HG03439 (cell line): ENCODE results near the gene MST1R.
"Not testable (repeated sequence)": the region's sequence is repeated elsewhere in the genome, so short reads cannot be mapped to it uniquely, and the experiment has no call there.

Experiments
- ATAC-seq: cut with Tn5 transposase; IDR thresholded peaks from one replicate; pipeline ENCODE4 v1.9.1; 2021; ENCODE audit warnings: mild to moderate bottlenecking, moderate library complexity; ENCODE audit not compliant: unreplicated experiment

The MST1R gene

DNA sequence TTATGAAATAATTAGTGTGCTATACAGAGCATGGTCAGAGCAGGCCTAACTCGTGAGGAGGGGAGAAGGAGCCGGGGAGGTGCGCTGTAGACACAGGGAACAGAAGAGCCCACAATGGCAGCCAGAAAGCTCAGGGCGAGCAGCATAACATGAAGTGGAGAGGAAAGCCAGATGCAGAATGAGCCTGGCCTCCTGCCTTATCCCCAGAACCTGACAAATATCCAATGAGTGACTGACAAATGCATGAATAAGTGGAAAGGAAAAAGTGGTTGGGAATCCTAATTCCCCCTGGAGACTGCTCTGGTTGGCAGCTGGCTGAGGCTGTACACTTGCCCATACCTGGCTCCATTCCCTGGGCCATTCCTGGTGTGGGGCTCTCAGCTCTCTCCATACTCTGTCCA lies 9.2 kb upstream of the MST1R start:
- ATAC-seq, result no peak

DNA sequence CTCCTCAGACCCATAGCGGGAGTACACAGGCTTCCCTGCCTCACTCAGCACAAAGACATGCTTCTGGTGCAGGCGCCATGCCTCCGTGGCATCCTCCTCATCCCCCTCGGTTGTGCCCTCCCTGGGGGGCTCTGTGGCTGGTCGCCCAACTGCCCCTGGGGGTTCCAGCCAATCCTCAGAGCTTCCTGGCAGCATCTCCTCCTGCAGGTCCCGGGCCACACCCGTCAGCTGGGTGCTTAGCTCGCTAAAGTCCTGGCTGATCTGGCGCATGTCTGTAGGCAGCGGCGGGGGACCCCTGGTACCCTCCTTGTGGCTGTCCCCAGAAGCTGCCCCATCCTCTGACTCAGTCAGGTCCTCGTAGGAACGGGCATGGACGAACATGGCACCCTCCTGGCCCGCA lies 7.9 kb upstream of the MST1R start:
- no peak for ATAC-seq

GRCh38 chr3:49911124-49911420 lies 7.4 kb upstream of the MST1R start:
- ATAC-seq, result no peak

DNA sequence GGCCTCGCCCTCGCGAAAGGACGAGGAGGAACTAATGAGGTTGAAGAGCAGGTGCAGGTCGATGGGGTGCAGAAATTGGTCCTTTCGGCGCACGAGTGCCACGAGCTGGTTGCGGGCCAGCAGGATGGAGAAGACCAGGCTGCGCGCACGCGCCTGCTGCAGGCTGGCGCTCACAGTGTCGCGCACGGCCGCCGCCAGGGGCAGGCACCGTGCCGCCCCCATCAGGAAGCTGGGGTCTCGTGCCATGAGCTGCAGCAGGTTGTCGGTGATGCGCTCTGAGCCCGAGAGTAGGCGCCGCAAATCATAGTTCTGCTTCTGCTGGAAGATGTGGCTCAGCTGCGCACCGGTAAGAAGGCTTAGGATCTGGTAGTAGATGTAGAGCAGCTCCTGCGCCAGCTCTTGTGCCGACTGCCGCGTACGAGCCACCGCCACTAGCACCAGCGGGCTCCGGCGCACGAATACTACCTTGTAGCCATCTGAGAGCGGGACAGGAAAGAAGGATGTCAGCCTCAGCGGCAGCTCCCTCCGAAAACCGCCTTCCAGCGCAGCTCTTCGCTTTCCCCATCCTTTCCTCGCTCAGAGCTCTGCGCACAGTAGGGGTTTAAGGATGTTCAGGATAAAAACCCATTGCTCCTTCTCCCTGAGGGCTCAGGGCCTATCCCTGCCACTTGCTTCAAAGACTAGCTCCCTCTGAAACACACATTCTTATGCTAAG lies 6.9 kb upstream of the MST1R start:
- ATAC-seq, result no peak

- ATAC-seq, result no peak
These were observed 4.9 kb upstream of the MST1R start for GRCh38 chr3:49908373-49909199.

DNA sequence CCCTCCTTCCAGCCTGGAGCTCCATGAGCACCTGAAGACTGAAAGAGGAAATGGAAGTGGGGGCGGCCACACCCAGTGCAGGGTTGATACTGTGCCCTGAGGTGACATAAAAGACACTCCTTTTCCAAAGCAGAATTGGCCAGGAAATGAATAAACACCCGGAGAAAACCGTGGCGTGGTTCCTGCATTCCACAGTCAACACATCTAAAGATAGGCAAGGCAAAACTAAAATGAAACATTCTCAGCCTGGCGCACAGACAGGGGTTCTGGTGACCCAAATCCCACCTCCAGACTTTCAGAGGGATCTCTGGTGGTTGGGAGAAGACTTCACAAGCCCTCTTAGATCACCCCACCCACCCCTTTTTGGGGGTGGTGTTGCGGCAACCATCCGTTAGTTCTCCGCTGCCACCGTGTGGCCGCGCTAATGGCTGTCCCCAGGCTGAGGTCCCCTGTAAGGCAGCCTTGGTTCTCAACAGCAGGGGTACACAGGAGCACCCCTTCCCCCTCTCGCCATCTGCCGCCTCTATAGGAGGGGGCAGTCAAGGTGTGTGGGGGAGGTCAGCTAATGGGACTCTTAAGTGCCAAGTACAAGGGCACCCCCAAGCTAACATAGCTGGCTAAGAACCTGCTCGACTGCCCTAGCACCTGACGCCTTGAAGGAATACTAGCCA lies 2.5 kb upstream of the MST1R start:
- no peak for ATAC-seq

- ATAC-seq, result not testable (repeated sequence)
These were observed 775 bp upstream of the MST1R start for GRCh38 chr3:49904448-49904847.

GRCh38 chr3:49902511-49903345 lies 945 bp downstream of the MST1R start:
- ATAC-seq, result no peak

DNA sequence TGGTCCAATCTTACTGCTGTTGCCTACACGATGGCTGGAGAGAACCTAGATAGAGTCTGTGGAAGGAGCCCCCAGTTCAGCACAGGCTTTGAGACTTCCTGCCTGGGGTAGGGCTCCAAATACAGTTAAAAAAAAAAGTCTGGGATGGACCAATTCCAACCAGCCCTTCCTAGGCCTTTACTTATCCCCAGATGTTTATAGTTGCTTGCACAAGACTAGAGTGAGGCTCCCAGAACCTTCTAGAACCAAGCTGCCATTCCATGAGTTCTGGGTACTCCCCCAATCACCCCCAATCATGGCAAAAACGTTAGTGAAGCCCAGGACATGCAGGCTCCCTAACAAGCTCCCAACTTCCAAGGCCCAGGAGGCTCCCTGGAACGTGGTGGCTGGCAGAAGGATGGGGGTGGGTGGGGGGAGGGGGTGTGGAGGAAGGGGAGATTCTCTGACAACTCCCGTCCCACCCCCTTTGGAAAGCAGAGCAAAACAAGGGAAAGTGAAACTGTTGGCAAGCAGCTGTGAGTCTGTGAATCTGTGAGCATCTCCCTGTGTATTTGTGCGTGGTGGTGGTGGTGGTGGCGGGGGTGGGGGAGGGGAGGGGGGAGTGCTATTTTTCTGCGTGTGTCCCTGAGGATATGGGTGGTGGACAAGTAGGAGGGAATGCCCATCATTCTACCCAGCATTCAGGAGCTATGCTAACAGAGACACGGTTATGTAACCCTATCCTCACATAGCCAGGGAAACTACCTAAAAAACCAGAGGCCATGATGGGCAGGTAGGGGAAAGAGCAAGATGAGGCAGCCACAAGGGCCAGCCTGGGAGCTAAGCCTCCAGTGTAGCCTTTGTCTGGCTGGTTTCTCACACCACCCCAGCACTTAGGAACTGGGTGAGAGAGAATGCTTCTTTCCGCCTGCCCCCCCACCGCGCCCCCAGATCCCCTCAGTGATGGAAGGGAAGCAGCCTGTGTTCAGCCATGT lies 2.0 kb downstream of the MST1R start:
- no peak for ATAC-seq

GRCh38 chr3:49900491-49901153 lies 3.1 kb downstream of the MST1R start:
- no peak for ATAC-seq

DNA sequence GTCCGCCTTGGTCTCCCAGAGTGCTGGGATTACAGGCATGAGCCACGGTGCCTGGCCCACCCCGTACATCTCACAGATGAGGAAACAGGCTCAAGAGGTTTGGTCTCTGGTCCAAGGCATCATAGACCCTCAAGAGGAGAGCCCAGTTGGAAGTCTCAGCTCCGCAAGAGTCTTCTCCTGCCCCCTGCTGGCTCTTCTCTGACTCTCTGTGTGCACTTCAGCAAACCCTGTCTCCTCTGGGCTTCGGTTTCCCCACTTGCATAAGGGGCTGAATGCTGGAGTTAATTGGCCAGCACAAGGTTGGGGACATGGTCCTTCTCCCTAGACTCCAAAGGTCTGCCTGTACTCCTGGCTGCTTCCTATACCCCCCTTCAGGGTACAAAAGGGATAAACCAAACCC lies 3.9 kb downstream of the MST1R start:
- ATAC-seq, result no peak

- no peak for ATAC-seq
These were observed 4.7 kb downstream of the MST1R start for GRCh38 chr3:49898991-49899390.

DNA sequence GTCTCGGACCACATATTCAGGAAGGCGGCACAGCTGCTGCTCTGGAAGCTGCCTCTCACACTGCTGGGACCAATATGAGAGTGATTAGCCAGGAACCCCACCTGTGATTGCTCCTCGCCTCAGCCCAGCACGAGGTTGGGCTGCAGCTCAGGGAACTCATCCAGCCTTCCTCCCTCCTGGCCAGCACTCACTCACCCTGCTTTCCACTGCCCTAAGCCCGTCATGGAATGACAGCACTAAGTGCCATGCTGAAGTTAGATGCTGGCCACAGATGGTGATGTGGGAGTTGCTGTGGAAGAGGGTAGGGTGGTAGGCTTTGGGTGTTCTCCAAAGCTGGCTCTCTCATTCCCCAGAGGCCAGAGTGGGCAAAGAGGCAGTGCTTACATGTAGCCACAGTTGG lies 7.3 kb downstream of the MST1R start:
- no peak for ATAC-seq

- no peak for ATAC-seq
These were observed 7.9 kb downstream of the MST1R start for GRCh38 chr3:49895791-49896190.

DNA sequence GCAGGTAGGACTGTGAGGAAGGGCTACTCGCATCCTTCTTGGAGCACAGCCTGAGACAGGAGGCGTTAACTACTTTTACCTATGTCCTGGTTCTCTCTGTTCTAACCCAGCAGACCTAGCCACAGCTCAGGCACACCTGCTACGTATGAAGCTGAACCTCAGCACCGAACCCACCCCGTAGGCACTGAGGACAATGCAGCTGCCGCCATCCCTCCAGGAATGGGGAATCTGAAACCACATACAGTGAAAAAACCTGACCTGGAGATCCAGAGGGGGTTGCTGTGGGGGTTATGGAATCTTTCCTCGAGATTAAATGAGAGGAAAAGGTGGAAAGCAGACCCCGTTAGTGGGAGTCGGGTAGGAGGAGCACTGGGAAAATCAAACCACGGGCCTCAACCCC lies 14.4 kb downstream of the MST1R start:
- ATAC-seq, result no peak

- ATAC-seq, result no peak
These were observed 16.8 kb downstream of the MST1R start for GRCh38 chr3:49886922-49887265.

DNA sequence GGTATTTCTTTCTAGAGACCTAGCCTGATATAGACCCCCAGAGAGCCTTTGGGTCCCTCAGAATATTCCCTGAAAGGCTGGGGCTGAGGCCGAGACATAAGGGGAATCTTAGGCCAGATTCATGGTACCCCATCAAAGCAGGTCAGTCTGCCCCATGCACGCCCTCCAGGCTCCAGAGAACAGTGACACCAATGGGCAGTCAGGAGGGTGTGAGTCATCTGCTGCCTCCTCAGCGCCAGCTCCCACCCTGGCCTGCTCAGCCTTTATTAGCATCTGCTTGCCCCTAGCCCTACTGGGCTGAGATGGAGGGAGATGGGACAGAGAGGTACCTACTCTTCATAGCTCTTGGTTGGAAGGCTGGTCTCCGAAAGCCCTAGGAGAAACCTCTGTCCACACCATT lies 19.7 kb downstream of the MST1R start:
- ATAC-seq, result no peak

DNA sequence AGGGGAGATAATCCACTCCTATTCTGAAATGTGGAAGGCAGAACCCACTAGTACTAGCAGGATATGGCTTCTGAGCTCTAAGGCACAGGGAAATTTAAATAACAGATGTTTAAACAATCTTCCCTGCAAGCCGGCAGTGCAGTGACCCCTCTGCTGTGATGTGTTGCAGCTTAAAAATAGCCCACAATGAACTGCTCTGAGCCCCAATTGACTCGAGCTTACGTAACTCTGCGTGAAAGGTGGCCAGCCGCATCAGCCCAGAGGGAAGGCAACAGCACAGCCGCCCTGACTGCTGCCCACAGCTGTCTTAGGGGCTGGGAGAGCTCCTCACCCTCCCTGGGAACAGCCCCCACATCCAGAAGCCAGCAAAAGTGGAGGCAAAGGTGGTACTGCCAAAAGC lies 21.5 kb downstream of the MST1R start:
- no peak for ATAC-seq

DNA sequence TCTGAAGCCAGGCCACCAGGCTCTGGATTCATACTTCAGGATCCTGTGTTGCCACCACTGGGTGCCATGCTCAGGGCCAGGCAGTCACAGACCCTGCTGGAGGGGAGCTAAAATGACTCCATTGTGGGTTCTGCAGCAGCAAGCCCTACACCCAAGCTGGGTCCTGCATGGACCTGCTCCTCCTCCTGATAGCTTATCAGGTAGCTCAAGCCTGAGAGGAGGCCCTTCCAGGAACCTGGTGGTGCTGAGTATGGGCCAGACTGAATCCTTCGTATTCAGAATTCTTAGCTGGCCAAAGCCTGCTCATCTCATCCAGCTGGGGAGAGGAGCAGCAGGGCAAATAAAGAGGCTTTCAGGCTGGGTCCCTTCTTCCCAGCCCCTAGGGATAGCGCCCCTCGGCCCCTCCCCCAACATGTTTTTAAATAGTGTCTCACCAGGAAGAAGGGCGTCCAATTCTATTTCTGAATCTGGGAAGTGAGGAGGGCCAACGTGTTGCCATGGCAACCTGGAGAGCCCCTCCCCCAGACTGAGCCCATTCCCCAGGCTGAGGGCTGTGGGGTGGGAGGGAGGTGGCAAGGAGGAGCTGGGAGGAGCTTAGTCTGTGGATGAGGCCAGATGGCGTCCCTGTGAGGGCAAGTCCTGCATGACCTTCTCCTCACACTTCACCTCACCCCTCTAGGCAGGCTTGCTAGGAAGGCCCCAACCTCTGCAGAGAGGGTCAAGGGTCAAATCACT lies 22.9 kb downstream of the MST1R start:
- ATAC-seq, result no peak
